ENCODE measurements around the gene PKM.

Gene PKM

DNA sequence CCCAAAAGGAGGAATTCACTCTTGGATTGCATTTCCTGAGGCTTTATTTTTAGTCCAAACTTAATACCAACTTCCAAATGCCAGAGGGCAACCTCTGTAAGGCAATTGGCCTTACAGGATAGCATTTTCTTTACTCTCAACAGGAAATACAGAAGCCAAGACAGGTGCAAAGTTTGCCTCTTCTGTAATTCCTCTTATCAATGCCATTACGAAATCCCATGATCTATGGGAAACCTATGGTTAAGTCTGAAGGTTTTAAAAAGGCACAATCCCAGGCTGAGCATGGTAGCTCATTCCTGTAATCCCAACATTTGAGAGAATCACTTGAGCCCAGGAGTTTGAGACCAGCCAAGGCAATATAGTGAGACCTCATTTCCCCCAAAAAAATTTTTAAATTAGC lies 14.9 kb downstream of the PKM start:
- H3K27ac ChIP-seq, result no peak overlapping the region
- H3K9me3 ChIP-seq (ENCODE audit: severe bottlenecking), result no peaks in the 10 kb centered on the region
- H3K36me3 ChIP-seq, result peaks cover 100% of the 10 kb centered on the region
- TF ChIP-seq, protein P1, sequence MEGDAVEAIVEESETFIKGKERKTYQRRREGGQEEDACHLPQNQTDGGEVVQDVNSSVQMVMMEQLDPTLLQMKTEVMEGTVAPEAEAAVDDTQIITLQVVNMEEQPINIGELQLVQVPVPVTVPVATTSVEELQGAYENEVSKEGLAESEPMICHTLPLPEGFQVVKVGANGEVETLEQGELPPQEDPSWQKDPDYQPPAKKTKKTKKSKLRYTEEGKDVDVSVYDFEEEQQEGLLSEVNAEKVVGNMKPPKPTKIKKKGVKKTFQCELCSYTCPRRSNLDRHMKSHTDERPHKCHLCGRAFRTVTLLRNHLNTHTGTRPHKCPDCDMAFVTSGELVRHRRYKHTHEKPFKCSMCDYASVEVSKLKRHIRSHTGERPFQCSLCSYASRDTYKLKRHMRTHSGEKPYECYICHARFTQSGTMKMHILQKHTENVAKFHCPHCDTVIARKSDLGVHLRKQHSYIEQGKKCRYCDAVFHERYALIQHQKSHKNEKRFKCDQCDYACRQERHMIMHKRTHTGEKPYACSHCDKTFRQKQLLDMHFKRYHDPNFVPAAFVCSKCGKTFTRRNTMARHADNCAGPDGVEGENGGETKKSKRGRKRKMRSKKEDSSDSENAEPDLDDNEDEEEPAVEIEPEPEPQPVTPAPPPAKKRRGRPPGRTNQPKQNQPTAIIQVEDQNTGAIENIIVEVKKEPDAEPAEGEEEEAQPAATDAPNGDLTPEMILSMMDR (IDR thresholded peaks at IDR 0.05; ENCODE audit: low read depth, low read length), result no peak
- DNase-seq, result no peak
- H3K27me3 ChIP-seq (ENCODE audit: insufficient read depth, low read depth, severe bottlenecking), result no peaks in the 10 kb centered on the region
- H3K4me3 ChIP-seq (ENCODE audit: low read depth, low read length), result no peak overlapping the region

DNA sequence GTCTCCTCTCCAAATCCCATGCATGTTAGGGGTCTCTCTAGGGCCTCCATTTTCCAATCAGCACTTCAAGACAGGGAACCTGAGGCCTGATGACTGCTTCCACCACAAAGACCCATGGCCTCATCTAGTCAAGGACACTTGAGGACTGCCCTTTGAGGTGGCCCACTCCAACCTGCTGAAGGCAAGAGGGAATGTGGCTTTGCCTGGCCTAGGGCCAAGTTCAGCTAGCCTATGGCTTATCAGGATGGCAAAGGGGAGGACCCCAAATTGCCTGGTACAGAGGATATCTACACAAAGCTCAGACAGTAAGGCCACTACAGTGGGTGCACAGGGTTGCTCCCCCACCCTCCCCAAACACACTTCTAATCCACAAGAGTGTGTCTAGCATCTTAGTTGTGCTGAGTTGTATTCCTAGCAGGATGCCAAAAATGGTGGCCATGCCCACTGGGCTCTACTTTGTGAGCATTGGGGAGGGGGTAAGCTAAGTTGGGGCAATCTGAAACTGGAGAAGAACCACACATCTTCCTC lies 23.4 kb downstream of the PKM start:
- H3K27ac ChIP-seq, result no peak overlapping the region

DNA sequence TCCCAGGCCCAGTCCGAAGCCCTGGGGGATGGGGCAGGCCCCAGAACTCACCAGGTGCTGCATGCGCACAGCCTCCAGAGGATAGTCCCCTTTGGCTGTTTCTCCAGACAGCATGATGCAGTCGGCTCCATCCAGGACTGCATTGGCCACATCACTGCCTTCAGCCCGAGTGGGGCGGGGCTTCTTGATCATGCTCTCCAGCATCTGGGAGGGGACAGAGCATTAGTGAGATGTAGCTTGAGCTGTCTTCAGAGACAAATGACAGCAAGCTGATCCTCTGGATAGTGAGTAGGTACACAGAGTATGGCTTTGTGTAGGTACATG lies 24.4 kb downstream of the PKM start:
- Histone ChIP-seq H3K27ac (no peak overlapping the region), H3K27me3 (ENCODE audit: insufficient read depth, low read depth, severe bottlenecking) (no peaks in the 10 kb centered on the region), H3K4me3 (ENCODE audit: low read depth, low read length) (no peak overlapping the region), H3K9me3 (ENCODE audit: severe bottlenecking) (no peaks in the 10 kb centered on the region), H3K36me3 (peaks cover 99% of the 10 kb centered on the region)
- DNase-seq, result peak; percentile 35
- TF ChIP-seq, protein P1 (IDR thresholded peaks at IDR 0.05; ENCODE audit: low read depth, low read length), result no peak

More for the DNA sequence above, 23.4 kb downstream of the PKM start:
- H3K36me3 ChIP-seq, result peaks cover 99% of the 10 kb centered on the region
- no peaks in the 10 kb centered on the region for H3K27me3 ChIP-seq (ENCODE audit: insufficient read depth, low read depth, severe bottlenecking)
- H3K4me3 ChIP-seq (ENCODE audit: low read depth, low read length), result no peak overlapping the region
- H3K9me3 ChIP-seq (ENCODE audit: severe bottlenecking), result no peaks in the 10 kb centered on the region
- TF ChIP-seq, protein P1 (IDR thresholded peaks at IDR 0.05; ENCODE audit: low read depth, low read length), result no peak
- DNase-seq, result no peak

DNA sequence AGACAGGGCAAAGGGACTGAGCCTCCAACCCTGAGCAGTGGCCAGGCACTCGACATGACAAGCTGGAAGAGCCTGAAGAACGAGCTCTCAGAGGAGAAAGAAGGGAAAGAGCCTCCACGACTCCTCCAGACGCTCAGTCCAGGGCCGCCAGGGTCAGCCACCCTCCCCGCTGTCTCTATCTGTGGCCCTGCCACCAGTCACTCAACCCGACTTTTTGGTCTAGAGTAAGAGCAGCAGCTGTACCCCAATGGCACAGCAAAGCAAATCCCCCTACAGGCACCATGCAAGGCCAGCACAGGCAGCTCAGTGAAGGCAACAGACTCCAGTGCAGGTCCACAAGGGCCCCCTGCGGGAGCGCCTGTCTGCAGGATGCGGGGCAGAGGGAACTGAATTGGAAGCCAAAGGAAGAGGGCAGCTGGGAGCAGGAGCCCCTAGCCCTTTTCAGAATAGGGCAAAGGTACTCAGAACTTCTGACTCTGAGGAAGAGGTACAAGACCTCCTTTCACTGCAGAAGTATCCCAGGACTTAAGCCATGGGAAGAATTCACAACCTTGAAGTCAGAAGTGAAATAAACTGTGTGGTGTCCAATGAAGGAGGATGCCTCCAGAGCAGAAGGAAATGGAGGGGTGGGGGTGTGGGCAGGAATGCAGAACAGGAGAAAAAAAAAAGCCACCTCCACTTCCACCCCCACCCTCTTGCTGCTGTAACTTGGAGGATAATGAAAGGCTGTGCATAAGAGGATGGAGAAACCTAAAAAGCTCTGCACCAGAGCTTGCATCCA lies 24.9 kb downstream of the PKM start:
- Histone ChIP-seq H3K36me3 (peaks cover 99% of the 10 kb centered on the region), H3K27me3 (ENCODE audit: insufficient read depth, low read depth, severe bottlenecking) (no peaks in the 10 kb centered on the region), H3K9me3 (ENCODE audit: severe bottlenecking) (no peaks in the 10 kb centered on the region), H3K4me3 (ENCODE audit: low read depth, low read length) (no peak overlapping the region), H3K27ac (no peak overlapping the region)
- no peak for DNase-seq
- TF ChIP-seq, protein P1 (IDR thresholded peaks at IDR 0.05; ENCODE audit: low read depth, low read length), result no peak

DNA sequence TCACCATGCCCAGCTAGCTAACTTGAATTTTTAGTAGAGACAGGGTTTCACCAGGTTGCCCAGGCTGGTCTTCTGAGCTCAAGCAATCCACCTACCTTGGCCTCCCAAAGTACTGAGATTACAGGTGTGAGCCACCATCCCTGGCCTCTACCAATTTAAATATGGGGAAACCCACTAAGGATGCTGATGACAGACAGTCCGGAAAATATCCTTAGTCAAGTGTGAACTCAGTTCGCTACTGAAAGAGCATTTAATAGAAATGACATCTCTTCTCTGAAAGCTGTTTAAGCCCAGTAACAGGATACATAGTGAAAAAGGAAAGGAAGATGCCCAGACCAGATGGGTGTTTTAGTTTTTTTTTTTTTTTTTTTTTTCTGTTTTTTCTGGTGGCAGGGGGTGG lies 25.7 kb downstream of the PKM start:
- TF ChIP-seq, protein P1 (IDR thresholded peaks at IDR 0.05; ENCODE audit: low read depth, low read length), result no peak
- H3K36me3 ChIP-seq, result peaks cover 99% of the 10 kb centered on the region
- no peak for DNase-seq
- no peak overlapping the region for H3K27ac ChIP-seq
- no peak overlapping the region for H3K4me3 ChIP-seq (ENCODE audit: low read depth, low read length)
- H3K9me3 ChIP-seq (ENCODE audit: severe bottlenecking), result no peaks in the 10 kb centered on the region
- H3K27me3 ChIP-seq (ENCODE audit: insufficient read depth, low read depth, severe bottlenecking), result no peaks in the 10 kb centered on the region

DNA sequence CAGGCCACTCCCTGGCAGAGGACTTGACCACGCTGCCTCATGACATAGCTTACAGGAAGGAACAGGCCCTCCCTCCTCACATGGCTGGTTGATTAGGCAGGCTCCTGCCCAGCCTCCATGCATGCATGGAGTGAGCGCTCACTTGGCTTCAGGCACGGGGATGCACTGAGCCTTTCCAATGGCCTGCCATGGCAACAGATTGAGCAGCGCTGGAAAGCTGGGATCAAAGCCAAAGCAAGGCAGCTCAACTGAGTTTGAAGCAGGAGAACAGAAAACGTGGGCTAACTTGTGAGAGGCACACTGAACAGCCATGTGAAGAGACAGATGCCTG lies 27.5 kb downstream of the PKM start:
- DNase-seq, result no peak
- no peaks in the 10 kb centered on the region for H3K27me3 ChIP-seq (ENCODE audit: insufficient read depth, low read depth, severe bottlenecking)
- H3K36me3 ChIP-seq, result peaks cover 100% of the 10 kb centered on the region
- H3K4me3 ChIP-seq (ENCODE audit: low read depth, low read length), result no peak overlapping the region
- TF ChIP-seq, protein P1 (IDR thresholded peaks at IDR 0.05; ENCODE audit: low read depth, low read length), result no peak
- H3K27ac ChIP-seq, result no peak overlapping the region
- no peaks in the 10 kb centered on the region for H3K9me3 ChIP-seq (ENCODE audit: severe bottlenecking)
